Muscle layer of duodenum (tissue), 2 donors: ENCODE measurements around the gene RIC1.

Experiments used
- H3K27ac ChIP-seq: one replicate; pipeline ENCODE4 v1.7.0; 2013; ENCODE audit warnings: mild to moderate bottlenecking, low read length
- H3K27me3 ChIP-seq: one replicate; pipeline ENCODE4 v1.7.0; 2013; ENCODE audit warnings: low read depth, mild to moderate bottlenecking, control low read depth, low read length
- H3K36me3 ChIP-seq, 2 donors: one replicate each; pipeline ENCODE4 v1.7.0; 2013; ENCODE audit warnings: low read length in 2 of 2, control low read depth in 1 of 2, mild to moderate bottlenecking in 1 of 2; ENCODE audit not compliant: insufficient read depth in 2 of 2, control insufficient read depth in 1 of 2
- H3K4me1 ChIP-seq, 2 donors: one replicate each; pipeline ENCODE4 v1.7.0; 2013; ENCODE audit warnings: low read length in 2 of 2, mild to moderate bottlenecking in 2 of 2, control low read depth in 1 of 2, moderate library complexity in 1 of 2; ENCODE audit not compliant: insufficient read depth in 2 of 2, control insufficient read depth in 1 of 2
- H3K4me3 ChIP-seq, 2 donors: one replicate each; pipeline ENCODE4 v1.7.0; 2013; ENCODE audit warnings: low read length in 2 of 2, low read depth in 1 of 2, mild to moderate bottlenecking in 1 of 2
- H3K9me3 ChIP-seq, 2 donors: one replicate each; pipeline ENCODE4 v1.7.0; 2013; ENCODE audit warnings: low read length in 2 of 2, control low read depth in 1 of 2, mild to moderate bottlenecking in 1 of 2; ENCODE audit not compliant: control insufficient read depth in 1 of 2
- donor health status: healthy.

RIC1 gene

DNA sequence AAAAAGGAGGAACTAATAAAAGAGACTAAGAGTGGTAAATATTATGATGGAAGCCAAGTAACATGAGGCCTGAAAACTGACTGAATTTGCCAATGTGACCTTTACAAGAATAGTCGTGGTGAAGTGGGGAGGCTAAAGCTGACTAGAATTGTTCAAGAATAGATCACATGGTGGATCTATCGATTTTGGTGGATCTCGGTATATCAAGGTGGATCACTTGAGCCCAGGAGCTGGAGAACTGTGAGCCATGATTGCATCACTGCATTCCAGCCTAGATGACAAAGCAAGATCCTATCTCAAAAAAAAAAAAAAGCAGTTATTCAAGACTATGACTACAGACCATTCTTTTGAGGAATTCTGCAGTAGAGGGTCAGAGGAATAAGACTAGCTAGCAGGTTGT, 189.0 kb downstream of the RIC1 start:
- Histone ChIP-seq H3K36me3 (peaks cover 4 to 12% of the 10 kb centered on the region in 2 donors), H3K4me3 (no peak overlapping the region), H3K9me3 (no peaks in the 10 kb centered on the region), H3K27me3 (no peaks in the 10 kb centered on the region), H3K4me1 (no peaks in the 10 kb centered on the region), H3K27ac (no peak overlapping the region)

- H3K36me3 ChIP-seq, result peaks cover 4 to 12% of the 10 kb centered on the region in 2 donors
- H3K9me3 ChIP-seq, result no peaks in the 10 kb centered on the region
Measured at GRCh38 chr9:5818424-5819142, 189.7 kb downstream of the RIC1 start.

DNA sequence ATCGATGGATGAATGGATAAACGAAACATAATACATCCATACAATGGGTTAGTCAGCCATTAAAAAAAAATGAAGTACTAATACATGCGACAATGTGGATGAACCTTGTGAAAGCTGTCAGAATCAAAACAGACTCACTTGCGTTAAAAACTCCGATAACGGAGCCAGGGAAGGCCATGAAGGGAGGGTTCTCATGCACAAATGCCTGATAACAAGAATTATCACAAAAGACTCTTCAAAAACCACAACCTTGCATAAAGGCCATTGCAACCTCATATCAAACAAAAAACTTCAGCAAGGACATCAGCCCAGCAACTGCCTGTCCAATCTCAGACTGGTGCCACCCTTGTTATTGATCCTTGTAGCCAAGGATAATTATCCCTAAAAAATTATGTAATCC, 190.3 kb downstream of the RIC1 start:
- Histone ChIP-seq H3K36me3 (peaks cover 9 to 12% of the 10 kb centered on the region in 2 donors), H3K9me3 (no peaks in the 10 kb centered on the region), H3K4me3 (no peak overlapping the region), H3K4me1 (no peaks in the 10 kb centered on the region), H3K27ac (no peak overlapping the region), H3K27me3 (no peaks in the 10 kb centered on the region)

More at GRCh38 chr9:5818424-5819142, 189.7 kb downstream of the RIC1 start:
- Histone ChIP-seq H3K27ac (no peak overlapping the region), H3K4me1 (no peaks in the 10 kb centered on the region), H3K27me3 (no peaks in the 10 kb centered on the region), H3K4me3 (no peak overlapping the region)

GRCh38 chr9:5820425-5820824, 191.5 kb downstream of the RIC1 start:
- H3K27ac ChIP-seq, result no peak overlapping the region
- H3K36me3 ChIP-seq, result peaks cover 10 to 16% of the 10 kb centered on the region in 2 donors
- no peak overlapping the region for H3K4me3 ChIP-seq
- H3K9me3 ChIP-seq, result no peaks in the 10 kb centered on the region
- no peaks in the 10 kb centered on the region for H3K27me3 ChIP-seq
- no peaks in the 10 kb centered on the region for H3K4me1 ChIP-seq

DNA sequence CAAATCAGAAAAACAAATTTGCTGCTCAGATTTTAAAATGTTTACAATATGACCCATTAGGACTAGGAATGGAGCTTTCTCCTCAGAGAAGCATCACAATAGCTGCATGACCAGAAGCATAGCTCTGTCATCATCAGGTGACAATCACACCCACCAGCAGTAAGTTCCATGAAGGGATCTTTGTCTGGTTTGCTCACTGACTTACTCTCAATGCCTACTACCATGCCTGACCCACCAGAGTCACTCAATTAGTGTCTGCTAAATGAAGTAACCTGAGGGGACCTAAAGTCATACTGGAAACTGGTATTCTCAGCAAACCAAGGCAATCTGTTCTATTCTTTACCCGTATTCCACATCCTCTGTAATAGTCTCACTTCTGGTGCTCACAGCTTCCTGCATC, 196.3 kb downstream of the RIC1 start:
- H3K36me3 ChIP-seq, result peaks cover 10 to 13% of the 10 kb centered on the region in 2 donors
- no peaks in the 10 kb centered on the region for H3K9me3 ChIP-seq
- no peak overlapping the region for H3K4me3 ChIP-seq
- H3K27me3 ChIP-seq, result no peaks in the 10 kb centered on the region
- peaks cover 0 to 5% of the 10 kb centered on the region in 2 donors for H3K4me1 ChIP-seq
- H3K27ac ChIP-seq, result no peak overlapping the region
